Activated T-cell treated with anti-CD3 and anti-CD28 coated beads, Interleukin-2, amount 50 U/mL, for 1 hour (primary cell): Measurements from ENCODE around the gene MKLN1.
"Not testable (repeated sequence)": the region's sequence is repeated elsewhere in the genome, so short reads cannot be mapped to it uniquely, and the experiment has no call there.

Experiments
- DNase-seq: peaks from one replicate; pipeline ENCODE4 v3.0.0-alpha.2; 2020

MKLN1 gene

GRCh38 chr7:131403322-131403721 is 75.6 kb downstream of the MKLN1 start:
- DNase-seq, result no peak

GRCh38 chr7:131404226-131404911 is 76.7 kb downstream of the MKLN1 start:
- DNase-seq, result no peak

DNA sequence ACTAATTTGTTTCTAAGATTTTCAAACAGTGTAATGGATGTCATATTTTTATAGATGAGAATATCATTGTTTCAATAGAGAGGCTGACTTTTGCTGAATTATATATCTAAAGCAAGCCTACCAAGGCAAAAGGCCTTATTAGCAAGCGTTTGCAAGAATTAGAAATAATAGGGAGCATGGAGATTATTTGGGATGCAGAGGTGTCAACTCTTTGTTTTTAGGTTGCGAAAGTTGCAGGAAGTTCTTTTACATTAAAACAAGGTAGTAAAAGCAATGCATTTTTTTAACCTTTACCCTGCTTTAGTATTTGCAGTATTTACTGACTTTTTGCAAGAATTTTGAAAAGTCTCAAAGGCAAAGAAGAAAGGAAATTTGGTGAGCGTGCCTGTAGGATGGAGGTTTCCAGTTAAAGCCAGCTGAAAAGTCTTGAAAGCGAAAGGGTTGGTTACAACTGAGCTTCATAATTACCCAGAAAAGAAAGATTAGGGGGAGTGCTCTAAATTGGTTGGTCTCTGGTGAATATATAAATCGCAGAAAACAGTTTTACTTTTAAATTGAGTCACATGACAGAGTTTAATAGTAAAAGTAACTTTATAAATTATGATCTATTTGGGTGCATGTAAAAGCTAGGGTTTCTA is 81.6 kb downstream of the MKLN1 start:
- no peak for DNase-seq

- DNase-seq, result no peak
These were observed 84.4 kb downstream of the MKLN1 start for GRCh38 chr7:131412031-131412430.

DNA sequence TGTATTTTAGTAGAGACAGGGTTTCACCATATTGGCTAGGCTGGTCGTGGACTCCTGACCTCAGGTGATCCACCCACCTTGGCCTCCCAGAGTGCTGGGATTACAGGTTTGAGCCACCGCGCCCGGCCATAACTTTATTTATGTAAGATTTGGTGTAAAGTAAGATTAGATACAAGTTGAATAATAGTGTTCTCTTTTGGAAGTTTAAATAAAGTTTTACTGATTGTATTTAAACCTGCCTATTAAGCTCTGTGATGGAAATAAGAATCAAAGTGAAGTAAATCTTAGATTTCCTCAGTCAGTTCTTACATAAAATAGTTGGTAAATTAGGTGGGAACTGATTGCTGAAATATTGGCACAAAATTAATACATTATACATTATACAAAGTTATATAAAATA is 86.0 kb downstream of the MKLN1 start:
- no peak for DNase-seq

DNA sequence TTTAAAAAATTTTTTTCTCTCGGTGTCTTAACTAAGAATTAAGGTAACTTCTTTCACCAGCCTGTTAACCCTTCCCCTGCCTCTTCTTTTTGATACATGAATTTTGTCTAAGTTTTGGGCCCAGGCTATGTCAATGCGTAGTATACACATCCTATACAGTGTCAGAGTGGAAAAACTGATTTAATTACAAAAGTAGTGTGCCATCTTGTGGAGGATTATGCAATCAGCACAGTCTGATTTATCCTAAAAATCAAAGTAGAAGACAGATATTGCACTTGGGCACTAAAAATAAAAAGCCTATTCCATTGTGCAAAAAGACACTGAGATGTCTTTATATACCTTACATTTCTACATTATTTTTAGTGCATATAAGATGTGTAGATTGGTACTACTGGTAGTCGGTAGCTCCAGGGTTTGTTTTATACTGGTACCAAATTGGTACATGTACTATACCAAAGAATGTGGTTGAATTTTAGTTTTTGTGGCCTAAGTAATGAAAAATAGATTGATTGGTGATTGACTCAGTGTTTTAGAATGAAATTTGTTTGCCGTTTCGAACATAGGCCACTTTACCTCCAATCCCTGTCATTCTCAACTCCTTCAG is 96.6 kb downstream of the MKLN1 start:
- DNase-seq, result no peak

DNA sequence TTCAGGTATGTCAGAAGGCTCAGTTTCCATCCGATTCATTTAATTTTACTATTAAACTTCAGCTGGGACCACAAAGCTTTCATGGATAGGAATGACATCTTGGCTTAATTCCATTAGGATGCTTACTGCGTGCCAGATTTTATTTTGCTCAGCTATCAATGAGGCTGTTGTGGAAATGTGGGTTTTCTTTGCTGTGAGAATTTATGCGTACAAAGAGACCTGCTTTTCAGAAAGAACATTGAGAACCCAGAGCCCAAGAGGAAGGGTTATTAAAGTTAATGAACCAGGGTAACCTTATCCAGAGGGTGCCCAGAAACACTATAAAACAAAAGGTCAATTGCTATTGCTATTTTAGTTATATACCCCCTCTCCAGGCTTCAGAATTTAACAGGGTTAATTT is 98.3 kb downstream of the MKLN1 start:
- no peak for DNase-seq

- DNase-seq, result not testable (repeated sequence)
These were observed 103.2 kb downstream of the MKLN1 start for GRCh38 chr7:131430826-131431225.

DNA sequence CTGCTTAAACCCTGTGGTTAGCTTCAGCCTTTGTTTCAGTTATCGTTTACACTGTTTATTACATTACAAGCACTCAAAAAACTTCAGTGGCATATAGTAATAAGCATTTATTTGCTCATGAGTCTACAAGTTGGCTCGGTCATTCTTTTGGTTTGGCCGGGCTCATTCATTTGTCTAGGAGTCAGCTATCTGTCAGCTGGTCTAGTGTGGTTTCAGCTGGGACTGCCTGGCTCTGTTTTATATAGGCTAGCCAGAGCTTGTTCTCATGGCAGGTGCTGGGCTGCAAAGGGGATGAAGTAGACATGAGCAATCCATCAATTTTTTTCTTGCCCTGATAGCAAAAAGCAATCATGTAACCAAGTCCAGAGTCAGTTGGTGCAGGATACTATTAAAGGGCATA is 103.6 kb downstream of the MKLN1 start:
- DNase-seq, result no peak

- DNase-seq, result no peak
These were observed 104.1 kb downstream of the MKLN1 start for GRCh38 chr7:131431756-131432155.

- DNase-seq, result no peak
These were observed 108.7 kb downstream of the MKLN1 start for GRCh38 chr7:131436384-131436783.

DNA sequence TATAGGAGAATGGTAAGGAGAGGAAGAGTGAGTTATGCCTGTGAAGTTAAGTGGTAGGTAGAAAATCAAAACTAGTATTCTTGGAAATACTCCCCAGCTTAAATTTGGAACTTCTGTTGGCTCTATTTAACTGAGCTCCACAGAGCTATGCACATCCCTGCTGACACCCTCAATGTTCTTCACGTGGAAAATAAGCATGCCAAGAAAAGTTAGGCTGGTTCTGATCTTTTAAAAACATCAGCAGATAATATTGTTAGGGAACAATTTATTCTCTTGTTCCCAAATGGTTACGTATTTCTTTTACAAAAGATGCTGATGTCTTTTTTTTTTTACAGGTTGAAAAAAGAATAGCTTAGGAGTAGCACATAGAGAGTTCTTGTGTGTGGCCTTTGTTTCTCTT is 111.3 kb downstream of the MKLN1 start:
- no peak for DNase-seq

DNA sequence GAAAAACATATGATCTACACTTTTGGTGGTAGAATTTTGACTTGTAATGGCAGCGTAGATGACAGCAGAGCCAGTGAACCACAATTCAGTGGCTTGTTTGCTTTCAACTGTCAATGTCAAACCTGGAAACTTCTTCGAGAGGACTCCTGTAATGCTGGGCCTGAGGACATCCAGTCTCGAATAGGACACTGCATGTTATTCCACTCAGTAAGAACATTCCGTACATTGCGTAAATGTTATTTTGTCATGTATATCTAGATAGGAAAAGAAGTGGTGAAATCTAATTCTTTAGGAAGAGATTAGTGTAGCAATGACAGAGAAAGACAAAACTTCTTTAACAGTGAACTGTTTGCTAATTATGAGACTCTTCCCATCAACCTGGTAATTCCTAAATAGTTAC is 115.8 kb downstream of the MKLN1 start:
- DNase-seq, result no peak

DNA sequence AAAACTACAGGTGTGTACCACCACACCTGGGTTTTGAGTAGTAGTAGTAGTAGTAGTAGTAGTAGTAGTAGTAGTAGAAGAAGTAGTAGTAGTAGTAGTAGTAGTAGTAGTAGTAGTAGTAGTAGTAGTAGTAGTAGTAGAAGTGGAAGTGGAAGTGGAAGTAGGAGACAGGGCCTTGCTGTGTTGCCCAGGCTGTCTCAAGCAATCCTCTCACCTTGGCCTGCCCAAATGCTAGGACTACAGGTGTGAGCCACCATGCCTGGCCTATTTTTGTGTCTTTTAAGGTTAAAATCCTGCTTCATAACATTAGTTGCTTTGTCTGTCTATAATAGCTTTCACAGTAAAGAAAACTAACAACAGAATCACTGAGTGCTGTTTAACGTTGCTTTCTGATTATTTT is 117.0 kb downstream of the MKLN1 start:
- no peak for DNase-seq

DNA sequence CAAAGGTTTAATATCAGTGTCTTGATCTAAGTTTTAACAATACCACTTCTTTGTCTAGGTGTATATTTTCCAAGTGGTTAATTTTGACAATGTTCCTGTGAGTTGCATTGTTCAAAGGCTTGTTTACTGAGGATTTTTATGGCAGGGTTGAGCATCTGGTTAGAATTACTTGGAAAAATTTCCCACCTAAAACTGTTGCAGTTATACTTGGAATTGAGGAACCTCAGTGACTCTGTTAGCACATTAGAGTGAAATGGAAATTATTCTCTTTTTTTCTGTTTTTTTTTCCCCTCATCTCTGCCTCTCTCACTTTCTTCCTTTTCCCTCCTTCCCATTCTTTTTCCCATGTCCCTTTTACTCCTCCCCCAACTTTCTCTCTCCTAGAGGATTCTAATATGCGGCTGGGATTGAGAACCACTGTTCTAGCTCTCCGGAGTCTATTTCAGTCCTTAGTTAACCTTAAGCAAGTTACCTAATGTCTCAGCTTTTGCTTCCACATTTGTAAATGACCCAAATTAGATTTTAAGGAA is 121.8 kb downstream of the MKLN1 start:
- no peak for DNase-seq

DNA sequence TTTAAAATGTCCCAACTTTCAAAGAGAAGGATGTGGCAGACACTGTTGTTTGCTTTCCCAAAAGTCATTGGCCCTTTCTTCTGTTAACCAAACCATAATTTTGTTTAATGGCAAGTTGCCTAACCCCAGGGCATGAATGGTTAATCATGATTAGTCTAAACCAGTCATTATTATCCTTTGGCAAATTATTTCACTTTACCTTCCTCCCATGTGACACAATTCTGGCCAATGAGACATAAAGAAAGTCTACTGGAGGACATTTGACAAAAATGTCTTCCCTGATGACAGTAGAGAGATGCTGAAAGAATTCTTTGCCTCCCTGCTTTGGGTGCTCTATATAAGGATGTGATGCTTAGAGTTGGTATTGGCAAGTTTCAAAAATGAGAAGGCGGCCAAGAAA is 126.8 kb downstream of the MKLN1 start:
- no peak for DNase-seq

DNA sequence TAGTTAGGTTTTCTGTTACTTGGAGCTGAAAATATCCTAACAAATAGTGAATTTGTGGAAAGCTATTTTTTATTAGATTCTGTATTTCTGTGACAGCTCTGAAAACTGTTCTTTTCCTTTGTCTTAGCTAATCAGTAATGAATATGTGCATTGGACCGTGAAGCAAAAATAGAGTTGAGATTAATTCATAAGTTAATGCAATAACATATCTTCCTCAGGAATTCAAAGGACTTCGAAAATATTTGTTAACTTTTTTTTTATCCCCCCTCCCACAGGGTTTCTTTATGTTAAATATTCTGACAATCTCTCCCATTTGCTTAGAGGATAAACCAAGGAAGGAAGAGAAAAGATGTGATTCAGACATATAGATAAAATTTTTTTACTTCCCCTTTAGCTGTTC is 127.3 kb downstream of the MKLN1 start:
- DNase-seq, result no peak

DNA sequence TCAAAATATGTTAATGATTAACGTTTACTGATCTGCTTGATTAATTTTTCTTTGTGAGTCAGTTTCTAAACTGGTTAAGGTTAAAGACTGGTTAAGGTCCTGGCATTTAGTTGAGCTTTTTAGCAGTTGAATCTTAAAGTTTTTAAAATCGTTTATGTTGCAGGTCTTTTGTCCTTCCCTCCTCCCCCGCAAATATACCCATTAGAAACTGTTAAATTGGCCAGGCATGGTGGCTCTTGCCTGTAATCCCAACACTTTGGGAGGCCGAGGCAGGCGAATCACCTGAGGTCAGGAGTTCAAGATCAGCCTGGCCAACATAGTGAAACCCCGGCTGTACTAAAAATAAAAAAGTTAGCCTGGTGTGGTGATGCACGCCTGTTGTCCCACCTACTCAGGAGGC is 127.9 kb downstream of the MKLN1 start:
- DNase-seq, result no peak

DNA sequence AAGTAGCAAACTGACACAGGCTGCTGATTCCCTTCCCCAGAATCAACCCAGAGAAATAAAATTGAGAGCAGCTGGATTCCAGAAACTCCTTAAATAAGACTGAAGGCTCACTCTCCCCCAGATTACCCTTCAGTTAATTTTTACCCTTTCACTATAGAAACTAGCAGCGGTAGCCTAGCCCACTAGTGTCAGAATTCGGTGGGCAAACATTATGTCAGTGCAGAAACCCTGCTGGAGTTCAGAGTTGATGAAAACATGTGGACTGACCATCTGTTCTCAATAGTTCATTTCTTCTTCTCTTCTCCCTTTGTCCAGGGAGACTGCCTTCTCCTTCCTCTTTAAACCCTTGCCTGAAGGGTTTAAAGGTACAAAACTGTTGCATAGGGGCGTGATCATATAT is 128.7 kb downstream of the MKLN1 start:
- DNase-seq, result no peak

DNA sequence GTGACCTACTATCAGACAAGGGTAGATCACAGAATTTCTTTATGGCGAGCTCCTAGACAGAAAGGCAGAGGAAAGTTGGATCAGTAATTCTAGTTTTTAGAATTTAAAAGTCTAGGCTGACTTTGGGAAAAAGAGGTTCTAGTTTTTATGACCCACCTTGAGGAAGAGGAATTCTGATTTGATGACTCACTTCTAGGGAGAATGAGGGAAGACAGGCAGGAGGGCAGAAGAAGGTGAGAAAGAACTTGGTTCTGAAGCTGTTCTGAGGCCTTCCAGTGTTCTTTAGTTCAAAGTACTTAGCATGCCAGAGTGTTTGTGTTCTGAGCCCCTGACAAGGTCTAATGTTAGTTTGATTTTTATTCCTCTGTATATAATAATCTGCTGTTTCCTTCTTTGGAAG is 131.6 kb downstream of the MKLN1 start:
- DNase-seq, result no peak

DNA sequence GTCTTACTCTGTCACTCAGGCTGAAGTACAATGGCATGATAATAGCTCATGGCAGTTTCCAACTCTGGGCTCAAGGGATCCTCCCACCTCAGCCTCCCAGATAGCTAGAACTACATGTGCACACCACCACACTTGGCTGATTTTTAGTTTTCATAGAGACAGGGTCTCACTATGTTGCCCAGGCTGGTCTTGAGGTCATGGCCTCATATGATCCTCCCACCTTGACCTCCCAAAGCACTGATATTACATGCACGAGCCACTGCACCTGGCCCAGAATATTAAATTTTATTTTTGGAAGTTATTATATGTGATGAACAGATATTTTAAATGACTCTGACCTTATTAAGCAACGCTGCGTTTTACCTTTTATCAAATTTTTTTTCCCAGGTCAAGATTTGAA is 134.4 kb downstream of the MKLN1 start:
- no peak for DNase-seq

DNA sequence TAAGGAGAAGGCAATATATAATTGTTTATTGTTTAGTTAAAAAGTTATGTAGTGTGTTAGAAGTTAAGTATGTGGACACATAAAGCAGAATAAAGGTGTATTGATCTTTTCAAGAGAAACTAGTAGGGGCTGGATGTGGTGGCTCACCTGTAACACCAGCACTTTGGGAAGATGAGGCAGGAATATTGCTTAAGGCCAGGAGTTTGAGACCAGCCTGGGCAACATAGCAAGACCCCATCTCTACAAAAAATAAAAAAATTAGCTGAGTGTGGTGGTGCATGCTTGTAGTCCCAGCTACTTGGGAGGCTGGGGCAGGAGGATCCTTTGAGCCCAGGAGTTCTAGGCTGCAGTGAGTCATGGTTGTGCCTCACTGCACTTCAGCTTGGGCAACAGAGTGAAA is 135.0 kb downstream of the MKLN1 start:
- not testable (repeated sequence) for DNase-seq

DNA sequence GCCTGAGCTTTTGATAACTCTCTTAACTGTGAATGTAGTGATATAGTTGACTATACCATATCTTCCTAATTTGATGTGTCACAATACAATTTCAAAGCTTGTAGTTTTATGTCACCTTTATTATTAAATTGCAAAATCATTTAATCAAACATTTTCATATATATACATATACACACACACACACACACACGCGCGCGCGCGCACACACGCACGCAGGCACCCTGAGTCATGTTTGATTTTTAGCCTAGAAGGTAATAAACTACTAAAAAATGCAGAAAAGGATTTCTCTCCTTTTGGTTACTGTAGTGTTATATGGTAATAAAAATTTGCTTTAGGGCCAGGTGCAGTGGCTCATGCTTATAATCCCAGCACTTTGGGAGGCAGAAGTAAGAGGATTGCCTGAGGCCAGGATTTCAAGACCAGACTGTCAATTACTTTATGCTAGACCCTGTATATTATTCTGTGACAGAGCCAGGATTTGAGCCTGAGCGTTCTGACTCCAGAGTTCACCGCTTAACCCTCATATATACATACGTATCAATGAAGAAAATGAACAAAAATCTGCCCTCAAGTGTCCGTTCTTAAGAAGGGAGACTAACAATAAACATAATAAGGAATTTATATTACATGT is 139.2 kb downstream of the MKLN1 start:
- no peak for DNase-seq

DNA sequence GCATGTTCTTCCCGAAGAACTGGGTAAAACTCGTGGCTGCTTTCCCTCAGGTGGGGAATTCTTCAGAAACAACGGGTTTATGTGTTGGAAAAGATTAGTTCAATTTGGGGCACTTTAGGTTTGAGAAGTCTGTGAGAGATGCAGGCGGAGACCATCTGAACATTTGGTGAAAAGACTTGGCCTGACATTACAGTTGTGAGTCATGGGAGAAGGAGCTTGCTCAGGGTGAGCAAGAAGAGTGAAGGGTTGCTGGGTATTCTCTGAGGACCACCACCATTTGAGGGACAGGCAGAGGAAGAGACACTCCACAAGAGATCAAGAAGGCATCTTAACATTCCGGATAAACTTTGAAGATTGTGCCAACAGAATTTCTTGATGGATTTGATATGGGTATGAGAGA is 140.1 kb downstream of the MKLN1 start:
- no peak for DNase-seq
